ENCODE data around the gene NKX6-1. TPM values are rescaled to one million over a fixed set of nuclear protein-coding genes. Genes with fewer than 3 reads are reported as not detected.

Gene NKX6-1
- total RNA-seq, 4 donors from 2014 or later: 0.14 TPM; not detected in 3

DNA sequence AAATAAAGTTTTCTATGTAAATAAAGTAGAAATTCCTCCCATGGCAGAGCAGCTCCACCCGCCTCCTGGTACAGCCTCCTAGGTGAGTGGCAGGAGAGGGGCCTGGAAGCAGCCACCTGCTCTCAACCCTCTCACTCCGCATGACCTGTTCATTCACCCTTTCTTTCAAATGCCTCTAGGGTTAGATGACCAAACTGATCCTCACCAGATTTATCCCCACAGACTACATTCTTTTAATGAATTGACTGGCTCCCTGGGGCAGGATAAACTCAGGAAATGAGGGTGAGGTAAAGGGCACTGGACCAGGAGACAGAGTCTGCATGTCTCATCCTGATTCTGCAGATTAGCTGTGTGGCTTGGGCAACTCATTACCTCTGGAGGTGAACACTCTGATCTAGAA is 32.6 kb upstream of the NKX6-1 start:
- no peak overlapping the region for H3K4me3 ChIP-seq
- no peaks in the 10 kb centered on the region for H3K9me3 ChIP-seq
- TF ChIP-seq, protein P1, sequence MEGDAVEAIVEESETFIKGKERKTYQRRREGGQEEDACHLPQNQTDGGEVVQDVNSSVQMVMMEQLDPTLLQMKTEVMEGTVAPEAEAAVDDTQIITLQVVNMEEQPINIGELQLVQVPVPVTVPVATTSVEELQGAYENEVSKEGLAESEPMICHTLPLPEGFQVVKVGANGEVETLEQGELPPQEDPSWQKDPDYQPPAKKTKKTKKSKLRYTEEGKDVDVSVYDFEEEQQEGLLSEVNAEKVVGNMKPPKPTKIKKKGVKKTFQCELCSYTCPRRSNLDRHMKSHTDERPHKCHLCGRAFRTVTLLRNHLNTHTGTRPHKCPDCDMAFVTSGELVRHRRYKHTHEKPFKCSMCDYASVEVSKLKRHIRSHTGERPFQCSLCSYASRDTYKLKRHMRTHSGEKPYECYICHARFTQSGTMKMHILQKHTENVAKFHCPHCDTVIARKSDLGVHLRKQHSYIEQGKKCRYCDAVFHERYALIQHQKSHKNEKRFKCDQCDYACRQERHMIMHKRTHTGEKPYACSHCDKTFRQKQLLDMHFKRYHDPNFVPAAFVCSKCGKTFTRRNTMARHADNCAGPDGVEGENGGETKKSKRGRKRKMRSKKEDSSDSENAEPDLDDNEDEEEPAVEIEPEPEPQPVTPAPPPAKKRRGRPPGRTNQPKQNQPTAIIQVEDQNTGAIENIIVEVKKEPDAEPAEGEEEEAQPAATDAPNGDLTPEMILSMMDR (IDR thresholded peaks at IDR 0.05): no peak
- TF ChIP-seq POLR2A (IDR thresholded peaks at IDR 0.05) (no peak), EP300 (IDR thresholded peaks at IDR 0.05; ENCODE audit: low read depth) (no peak), POLR2AphosphoS5 (IDR thresholded peaks at IDR 0.05) (no peak)
- H3K4me1 ChIP-seq: no peaks in the 10 kb centered on the region
- H3K36me3 ChIP-seq: no peaks in the 10 kb centered on the region
- H3K27me3 ChIP-seq: no peaks in the 10 kb centered on the region
- DNase-seq: no peak
- in situ Hi-C loops (cut with MboI; ENCODE audit: low pct_ligation_motif_present in 1 of 4, low pct_unique_long_range_greater_than_20kb in 1 of 4, low sequenced_read_pairs in 3 of 4) (no loop called here), intact Hi-C loops (cut with DNase I; ENCODE audit: low total_unique reads) (no loop called here)
- 60% methylated on average over 2 of the region's 2 CpGs for WGBS, 2 donors (ENCODE audit: low coverage in 1 of 2)
- no peak overlapping the region for H3K27ac ChIP-seq

DNA sequence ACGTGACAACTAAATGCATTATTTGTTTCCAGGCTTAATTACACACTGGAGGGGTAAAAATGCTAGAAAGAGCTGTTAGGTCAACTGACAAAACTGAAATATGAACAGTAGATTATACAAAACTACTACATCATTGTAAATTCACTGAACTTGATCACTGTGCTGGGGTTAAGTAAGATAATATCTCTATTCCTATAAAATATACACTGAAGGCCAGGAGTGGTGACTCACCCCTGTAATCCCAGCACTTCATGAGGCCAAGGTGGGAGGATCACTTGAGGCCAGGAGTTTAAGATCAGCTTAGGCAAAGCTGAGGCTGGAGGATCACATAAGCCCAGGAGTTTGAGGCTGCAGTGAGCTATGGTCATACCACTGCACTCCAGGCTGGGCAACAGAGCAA is 31.8 kb upstream of the NKX6-1 start:
- DNase-seq: no peak
- no peaks in the 10 kb centered on the region for H3K27me3 ChIP-seq
- TF ChIP-seq, protein P1 (IDR thresholded peaks at IDR 0.05): no peak
- no peak for TF ChIP-seq POLR2AphosphoS5 (IDR thresholded peaks at IDR 0.05)
- TF ChIP-seq POLR2A (IDR thresholded peaks at IDR 0.05): no peak
- TF ChIP-seq EP300 (IDR thresholded peaks at IDR 0.05; ENCODE audit: low read depth): no peak
- in situ Hi-C loops (cut with MboI; ENCODE audit: low pct_ligation_motif_present in 1 of 4, low pct_unique_long_range_greater_than_20kb in 1 of 4, low sequenced_read_pairs in 3 of 4): no loop called here
- WGBS, 2 donors (ENCODE audit: low coverage in 1 of 2): 33 to 45% methylated on average over 1 of the region's 1 CpG
- intact Hi-C loops (cut with DNase I; ENCODE audit: low total_unique reads): no loop called here
- no peaks in the 10 kb centered on the region for H3K4me1 ChIP-seq
- H3K36me3 ChIP-seq: no peaks in the 10 kb centered on the region
- H3K4me3 ChIP-seq: no peak overlapping the region
- H3K27ac ChIP-seq: no peak overlapping the region
- H3K9me3 ChIP-seq: no peaks in the 10 kb centered on the region

DNA sequence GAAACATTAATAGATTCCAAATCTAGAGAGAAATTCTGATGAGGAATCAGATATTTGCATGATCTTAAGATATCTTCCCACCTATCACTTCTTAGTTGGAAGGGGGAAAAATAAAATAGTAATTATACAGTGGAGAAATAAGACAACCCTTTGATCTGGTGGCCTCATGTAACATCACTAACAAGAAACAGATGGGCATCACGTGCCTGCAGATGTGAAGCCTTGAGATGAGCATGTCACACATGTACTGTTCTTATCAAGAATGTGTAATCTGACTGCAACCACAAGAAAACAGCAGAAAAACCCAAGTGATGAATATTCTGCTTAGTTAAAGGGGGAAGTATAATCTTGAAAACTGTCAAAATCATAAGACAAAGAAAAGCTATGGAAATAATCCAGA is 31.4 kb upstream of the NKX6-1 start:
- Histone ChIP-seq H3K4me1 (no peaks in the 10 kb centered on the region), H3K4me3 (no peak overlapping the region), H3K36me3 (no peaks in the 10 kb centered on the region), H3K27me3 (no peaks in the 10 kb centered on the region), H3K9me3 (no peaks in the 10 kb centered on the region), H3K27ac (no peak overlapping the region)
- DNase-seq: no peak
- intact Hi-C loops (cut with DNase I; ENCODE audit: low total_unique reads) (no loop called here), in situ Hi-C loops (cut with MboI; ENCODE audit: low pct_ligation_motif_present in 1 of 4, low pct_unique_long_range_greater_than_20kb in 1 of 4, low sequenced_read_pairs in 3 of 4) (no loop called here)
- TF ChIP-seq, protein P1 (IDR thresholded peaks at IDR 0.05): no peak
- TF ChIP-seq EP300 (IDR thresholded peaks at IDR 0.05; ENCODE audit: low read depth) (no peak), POLR2AphosphoS5 (IDR thresholded peaks at IDR 0.05) (no peak), POLR2A (IDR thresholded peaks at IDR 0.05) (no peak)
- WGBS, 2 donors (ENCODE audit: low coverage in 1 of 2): 61 to 73% methylated on average over 1 of the region's 1 CpG

DNA sequence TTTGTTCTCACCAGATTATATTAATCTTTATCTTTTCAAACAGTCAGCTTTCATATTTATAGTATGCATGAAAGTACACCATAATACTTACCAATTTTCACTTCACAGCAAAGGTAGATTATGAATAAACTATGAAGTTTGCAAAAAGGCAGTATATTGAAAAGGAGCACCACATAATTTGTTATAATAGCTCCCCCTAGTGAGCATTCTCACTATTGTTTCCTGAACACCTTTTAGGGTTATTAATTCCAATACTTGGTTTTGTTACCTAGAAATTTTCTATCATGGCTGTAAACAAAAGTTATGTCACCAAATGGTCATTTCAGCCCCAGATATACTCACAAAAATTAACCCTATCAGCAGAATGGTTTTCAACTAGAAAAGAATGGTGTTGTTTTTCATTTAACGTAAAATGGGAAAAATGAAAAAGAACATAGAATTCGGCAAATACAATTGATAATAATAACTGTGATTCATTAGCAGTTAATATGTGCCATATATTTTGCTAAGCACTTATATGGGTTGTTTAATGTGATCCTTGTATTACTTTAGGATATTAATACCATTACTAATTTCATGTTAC is 30.2 kb upstream of the NKX6-1 start:
- in situ Hi-C loops (cut with MboI; ENCODE audit: low pct_ligation_motif_present in 1 of 4, low pct_unique_long_range_greater_than_20kb in 1 of 4, low sequenced_read_pairs in 3 of 4): no loop called here
- no peak overlapping the region for H3K4me3 ChIP-seq
- no peaks in the 10 kb centered on the region for H3K36me3 ChIP-seq
- no peak overlapping the region for H3K27ac ChIP-seq
- 87 to 90% methylated on average over 2 of the region's 2 CpGs for WGBS, 2 donors (ENCODE audit: low coverage in 1 of 2)
- H3K4me1 ChIP-seq: no peaks in the 10 kb centered on the region
- no peak for DNase-seq
- no peaks in the 10 kb centered on the region for H3K27me3 ChIP-seq
- H3K9me3 ChIP-seq: no peaks in the 10 kb centered on the region
- TF ChIP-seq POLR2A (IDR thresholded peaks at IDR 0.05) (no peak), EP300 (IDR thresholded peaks at IDR 0.05; ENCODE audit: low read depth) (no peak), POLR2AphosphoS5 (IDR thresholded peaks at IDR 0.05) (no peak)
- TF ChIP-seq, protein P1 (IDR thresholded peaks at IDR 0.05): peak; percentile 29 to 55 (median 54)
- intact Hi-C loops (cut with DNase I; ENCODE audit: low total_unique reads): no loop called here
